Left lung (tissue), 10 donors: ENCODE results near the gene CORIN. TPM values are rescaled to one million over a fixed set of nuclear protein-coding genes. Genes with fewer than 3 reads are reported as not detected.

Experiments
- ATAC-seq: fragments of 200-7000 bp; cut with Tn5 transposase; one replicate; pipeline ENCODE4 v1.9.1; 2020; ENCODE audit warnings: moderate library complexity
- DNase-seq, 4 donors: peaks; one replicate each; pipeline ENCODE4 v3.0.0-alpha.2; 2013 to 2020
- H3K27ac ChIP-seq, 2 donors: fragments of 200-600 bp; sonication (generic) in 1 of 2; one replicate each; pipeline versions ENCODE4 v1.5.0 to v1.8.0; 2020 to 2021
- H3K27me3 ChIP-seq, 2 donors: fragments of 200-600 bp; sonication (generic) in 1 of 2; one replicate each; pipeline versions ENCODE4 v1.5.0 to v1.8.0; 2020 to 2021
- H3K36me3 ChIP-seq, 2 donors: fragments of 200-600 bp; sonication (generic) in 1 of 2; one replicate each; pipeline versions ENCODE4 v1.5.0 to v1.8.0; 2020 to 2021
- H3K4me1 ChIP-seq, 2 donors: fragments of 200-600 bp; one replicate each; pipeline ENCODE4 v1.8.0; 2021
- H3K4me3 ChIP-seq, 2 donors: fragments of 200-600 bp; sonication (generic) in 1 of 2; one replicate each; pipeline versions ENCODE4 v1.5.0 to v1.8.0; 2020 to 2021; ENCODE audit warnings: mild to moderate bottlenecking in 1 of 2
- H3K9me3 ChIP-seq, 2 donors: fragments of 200-600 bp; sonication (generic) in 1 of 2; one replicate each; pipeline versions ENCODE4 v1.5.0 to v1.8.0; 2020 to 2021
- intact Hi-C, 2 donors: fragments of 100-400 bp; cut with DNase I; formaldehyde crosslinking; loops; one replicate each; pipeline versions ENCODE4 v1.11.2 to v1.14.2; 2022
- polyA plus RNA-seq, 6 donors: library from polyadenylated mRNA; unstranded; fragments of 120-200 nt; gene quantifications; one replicate each; pipeline ENCODE4 v1.2.1, GENCODE V29; 2013; ENCODE audit not compliant: insufficient read length in 6 of 6
- total RNA-seq, 2 donors: library from RNA; stranded (reverse); fragmentation: NEBNext Ultra II Directional; extraction: Animal tissue kit (Norgen Biotek cat#: 25700); gene quantifications; one replicate each; pipeline ENCODE4 v1.2.1, GENCODE V29; 2021
- TF ChIP-seq, protein P1 (sequence below), 2 donors: fragments of 200-600 bp; sonication (generic) in 1 of 2; IDR thresholded peaks; one replicate each; pipeline versions ENCODE4 v1.5.0 to v1.8.0; 2021; ENCODE audit warnings: antibody characterized with exemption in 2 of 2
- donor health status: DM: no; HTN: yes; CAD: no.
- donor health status: DM: no; HTN: no; CAD: no.

CORIN gene
- total and polyA plus RNA-seq, 8 donors = 1.4 to 6.3 (median 3.3) TPM

- Histone ChIP-seq H3K27me3 (no peaks in the 10 kb centered on the region), H3K4me3 (no peak overlapping the region), H3K36me3 (no peaks in the 10 kb centered on the region), H3K4me1 (no peaks in the 10 kb centered on the region), H3K27ac (no peak overlapping the region), H3K9me3 (no peaks in the 10 kb centered on the region)
- ATAC-seq = no peak
- intact Hi-C loops = no loop called here
- TF ChIP-seq, protein P1, sequence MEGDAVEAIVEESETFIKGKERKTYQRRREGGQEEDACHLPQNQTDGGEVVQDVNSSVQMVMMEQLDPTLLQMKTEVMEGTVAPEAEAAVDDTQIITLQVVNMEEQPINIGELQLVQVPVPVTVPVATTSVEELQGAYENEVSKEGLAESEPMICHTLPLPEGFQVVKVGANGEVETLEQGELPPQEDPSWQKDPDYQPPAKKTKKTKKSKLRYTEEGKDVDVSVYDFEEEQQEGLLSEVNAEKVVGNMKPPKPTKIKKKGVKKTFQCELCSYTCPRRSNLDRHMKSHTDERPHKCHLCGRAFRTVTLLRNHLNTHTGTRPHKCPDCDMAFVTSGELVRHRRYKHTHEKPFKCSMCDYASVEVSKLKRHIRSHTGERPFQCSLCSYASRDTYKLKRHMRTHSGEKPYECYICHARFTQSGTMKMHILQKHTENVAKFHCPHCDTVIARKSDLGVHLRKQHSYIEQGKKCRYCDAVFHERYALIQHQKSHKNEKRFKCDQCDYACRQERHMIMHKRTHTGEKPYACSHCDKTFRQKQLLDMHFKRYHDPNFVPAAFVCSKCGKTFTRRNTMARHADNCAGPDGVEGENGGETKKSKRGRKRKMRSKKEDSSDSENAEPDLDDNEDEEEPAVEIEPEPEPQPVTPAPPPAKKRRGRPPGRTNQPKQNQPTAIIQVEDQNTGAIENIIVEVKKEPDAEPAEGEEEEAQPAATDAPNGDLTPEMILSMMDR (IDR thresholded peaks at IDR 0.05) = no peak
- no peak for DNase-seq
Observed at GRCh38 chr4:47718696-47719095, 119.2 kb downstream of the CORIN start.

- Histone ChIP-seq H3K27ac (no peak overlapping the region), H3K4me1 (no peaks in the 10 kb centered on the region), H3K9me3 (no peaks in the 10 kb centered on the region), H3K27me3 (no peaks in the 10 kb centered on the region), H3K36me3 (no peaks in the 10 kb centered on the region), H3K4me3 (no peak overlapping the region)
- ATAC-seq (no peak), DNase-seq (no peak)
- TF ChIP-seq, protein P1 (IDR thresholded peaks at IDR 0.05) = no peak
- intact Hi-C loops = no loop called here
Observed at GRCh38 chr4:47717188-47717587, 120.7 kb downstream of the CORIN start.

DNA sequence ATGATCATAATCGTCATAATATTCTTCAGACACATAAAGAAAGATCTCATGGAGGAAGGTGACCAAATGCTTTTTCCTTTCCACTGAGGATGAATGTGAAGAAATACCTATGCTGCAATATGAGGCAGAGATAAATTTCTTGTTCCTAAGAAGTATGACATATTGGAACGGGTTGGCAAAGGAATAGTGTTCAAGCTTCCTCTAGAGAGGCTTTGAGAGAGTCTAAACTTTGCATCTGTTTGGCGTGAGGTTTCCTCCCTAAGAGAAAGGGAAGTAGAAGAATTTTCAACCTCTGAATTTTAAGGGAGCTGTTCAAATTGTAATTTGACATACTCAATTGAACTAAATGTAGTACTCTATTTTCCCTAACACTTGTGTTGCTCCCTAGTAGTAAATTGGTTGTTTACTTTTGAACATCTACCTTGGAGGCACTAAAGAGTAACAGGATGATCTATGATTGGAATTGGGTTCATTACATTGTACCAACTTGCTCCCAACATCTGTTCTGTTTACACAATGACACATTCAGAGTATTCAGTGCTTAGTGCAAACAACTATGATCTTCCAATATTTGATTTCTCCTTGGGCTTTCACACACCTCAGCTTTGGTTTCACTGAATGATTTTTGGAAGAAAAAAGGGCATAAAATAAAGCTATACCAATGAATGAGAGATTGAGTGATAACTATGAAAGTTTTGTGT, 122.0 kb downstream of the CORIN start:
- intact Hi-C loops = no loop called here
- DNase-seq = no peak

GRCh38 chr4:47714269-47714668, 123.6 kb downstream of the CORIN start:
- ATAC-seq = no peak
- H3K4me1 ChIP-seq = no peaks in the 10 kb centered on the region
- no peak overlapping the region for H3K4me3 ChIP-seq
- H3K27me3 ChIP-seq = no peaks in the 10 kb centered on the region
- TF ChIP-seq, protein P1 (IDR thresholded peaks at IDR 0.05) = no peak
- H3K36me3 ChIP-seq = no peaks in the 10 kb centered on the region
- no peak for DNase-seq
- H3K9me3 ChIP-seq = no peaks in the 10 kb centered on the region
- intact Hi-C loops = no loop called here
- no peak overlapping the region for H3K27ac ChIP-seq

More for the DNA sequence above, 122.0 kb downstream of the CORIN start:
- H3K27me3 ChIP-seq = no peaks in the 10 kb centered on the region
- no peak overlapping the region for H3K4me3 ChIP-seq
- TF ChIP-seq, protein P1 (IDR thresholded peaks at IDR 0.05) = no peak
- peak; percentile 18 for ATAC-seq
- no peaks in the 10 kb centered on the region for H3K36me3 ChIP-seq
- no peaks in the 10 kb centered on the region for H3K9me3 ChIP-seq
- H3K27ac ChIP-seq = no peak overlapping the region
- no peaks in the 10 kb centered on the region for H3K4me1 ChIP-seq

- Histone ChIP-seq H3K4me3 (no peak overlapping the region), H3K27me3 (no peaks in the 10 kb centered on the region), H3K4me1 (no peaks in the 10 kb centered on the region), H3K27ac (no peak overlapping the region), H3K36me3 (no peaks in the 10 kb centered on the region), H3K9me3 (no peaks in the 10 kb centered on the region)
- DNase-seq (no peak), ATAC-seq (no peak)
- TF ChIP-seq, protein P1 (IDR thresholded peaks at IDR 0.05) = no peak
- intact Hi-C loops = no loop called here
Observed at GRCh38 chr4:47713129-47713834, 124.6 kb downstream of the CORIN start.
